Ishikawa (cell line): ENCODE measurements around the gene NKX3-2.

Experiments
- NFIC ChIP-seq: IDR thresholded peaks from 2 replicates; pipeline ENCODE4 v1.6.1; 2012
- RAD21 ChIP-seq: IDR thresholded peaks from 2 replicates; pipeline ENCODE4 v1.6.1; 2012; ENCODE audit warnings: low read depth

DNA sequence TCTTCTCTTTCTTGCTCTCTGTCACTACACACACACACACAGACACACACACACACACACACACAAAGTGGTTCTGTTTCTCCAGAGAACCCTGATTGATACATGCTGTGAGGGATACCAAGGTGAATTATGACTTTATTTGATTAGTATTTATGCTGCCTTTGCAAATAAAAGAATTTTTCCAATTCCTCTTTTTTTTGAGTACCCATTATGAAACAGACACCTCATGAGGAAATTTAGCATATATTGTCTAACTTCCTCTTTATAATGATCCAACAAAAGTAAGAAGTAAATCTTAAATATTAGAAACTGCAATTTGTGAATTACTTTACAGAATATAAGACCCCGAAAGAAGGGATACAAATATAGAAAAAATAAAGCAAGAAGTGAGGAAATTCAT lies 45.8 kb downstream of the NKX3-2 start:
- no peak for TF ChIP-seq NFIC
- TF ChIP-seq RAD21: no peak
